Measurements from ENCODE around the gene TM4SF18. TPM values are rescaled to one million over a fixed set of nuclear protein-coding genes. Genes with fewer than 3 reads are reported as not detected.
"Not testable (repeated sequence)": the region's sequence is repeated elsewhere in the genome, so short reads cannot be mapped to it uniquely, and the experiment has no call there.

TM4SF18 gene, protein sequence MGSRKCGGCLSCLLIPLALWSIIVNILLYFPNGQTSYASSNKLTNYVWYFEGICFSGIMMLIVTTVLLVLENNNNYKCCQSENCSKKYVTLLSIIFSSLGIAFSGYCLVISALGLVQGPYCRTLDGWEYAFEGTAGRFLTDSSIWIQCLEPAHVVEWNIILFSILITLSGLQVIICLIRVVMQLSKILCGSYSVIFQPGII
- polyA plus RNA-seq (2013, experiment 1 of 2; ENCODE audit: insufficient read length): 0.54 TPM
- polyA plus RNA-seq (2013, experiment 2 of 2; ENCODE audit: insufficient read length): 0.14 TPM

DNA sequence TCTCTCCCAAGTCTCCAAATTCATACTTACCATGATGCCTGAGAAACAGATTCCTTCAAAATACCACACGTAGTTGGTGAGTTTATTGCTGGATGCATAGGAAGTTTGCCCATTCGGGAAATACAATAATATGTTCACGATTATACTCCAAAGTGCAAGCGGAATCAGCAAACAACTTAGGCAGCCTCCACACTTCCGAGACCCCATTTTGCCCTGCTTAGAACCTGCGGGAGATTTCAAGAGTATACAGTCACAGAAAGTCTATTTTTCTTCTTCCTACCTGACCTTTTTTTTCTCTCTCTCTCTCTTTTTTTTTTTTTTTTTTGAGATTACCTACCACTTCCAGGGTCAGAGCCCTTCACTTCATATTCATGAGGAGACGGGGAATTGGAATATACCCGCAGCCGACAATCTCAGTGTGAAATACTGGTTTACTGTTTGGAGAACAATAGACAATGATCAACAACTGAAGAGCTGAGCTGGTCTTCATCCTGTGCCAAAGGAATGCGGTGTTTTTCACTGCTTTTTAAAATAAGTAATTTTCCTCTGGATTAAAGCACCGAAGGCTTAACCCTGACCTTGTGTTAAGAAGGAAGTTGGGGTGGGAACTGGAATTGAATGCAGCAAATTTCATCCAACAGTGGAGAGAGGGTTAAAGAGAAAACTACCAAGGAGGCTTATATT is at the start of gene TM4SF18:
Gene TM4SF18 (minus strand): TSS at position 461 of the 684 bp plus-strand sequence. CDS start 254 bp downstream, at position 207.
- DNase-seq: peak; percentile 37

DNA sequence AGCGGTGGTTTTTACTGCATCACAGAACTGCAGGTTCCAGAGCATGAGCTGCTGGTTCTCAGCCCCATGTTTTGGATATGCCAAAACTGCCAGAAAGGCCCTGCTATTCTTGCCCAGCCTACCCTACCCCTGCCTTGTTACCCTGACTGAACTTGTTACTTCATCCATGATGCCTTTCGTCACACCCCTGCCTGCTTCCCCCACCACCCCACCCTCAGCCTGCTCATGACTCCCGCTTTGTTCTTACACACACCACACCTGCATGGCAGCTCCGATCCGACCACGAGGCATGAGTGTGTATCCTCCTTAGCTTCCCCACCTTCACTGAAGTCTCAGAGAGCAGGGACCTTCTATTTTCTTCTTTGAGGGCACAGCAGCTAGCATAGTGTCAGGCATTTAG is 49.1 kb upstream of the TM4SF18 start:
- DNase-seq: no peak

DNA sequence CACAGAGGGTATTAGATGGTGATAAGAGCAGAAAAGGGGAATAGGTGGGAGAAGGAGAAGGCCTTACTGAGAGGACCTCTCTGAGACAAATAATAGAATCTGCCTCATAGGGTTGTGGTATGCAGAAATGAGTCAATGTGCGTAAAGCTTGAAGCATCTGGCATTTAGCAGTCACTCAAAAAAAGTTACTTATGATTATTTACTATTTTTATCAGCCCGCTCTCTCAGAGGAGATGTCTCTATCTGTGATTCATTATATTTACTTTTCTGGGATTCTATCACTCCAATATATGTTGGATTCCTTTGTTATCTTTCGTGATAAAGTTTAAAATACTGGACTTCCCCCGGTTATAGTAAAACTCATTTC is 48.6 kb upstream of the TM4SF18 start:
- DNase-seq: peak; percentile 89

DNA sequence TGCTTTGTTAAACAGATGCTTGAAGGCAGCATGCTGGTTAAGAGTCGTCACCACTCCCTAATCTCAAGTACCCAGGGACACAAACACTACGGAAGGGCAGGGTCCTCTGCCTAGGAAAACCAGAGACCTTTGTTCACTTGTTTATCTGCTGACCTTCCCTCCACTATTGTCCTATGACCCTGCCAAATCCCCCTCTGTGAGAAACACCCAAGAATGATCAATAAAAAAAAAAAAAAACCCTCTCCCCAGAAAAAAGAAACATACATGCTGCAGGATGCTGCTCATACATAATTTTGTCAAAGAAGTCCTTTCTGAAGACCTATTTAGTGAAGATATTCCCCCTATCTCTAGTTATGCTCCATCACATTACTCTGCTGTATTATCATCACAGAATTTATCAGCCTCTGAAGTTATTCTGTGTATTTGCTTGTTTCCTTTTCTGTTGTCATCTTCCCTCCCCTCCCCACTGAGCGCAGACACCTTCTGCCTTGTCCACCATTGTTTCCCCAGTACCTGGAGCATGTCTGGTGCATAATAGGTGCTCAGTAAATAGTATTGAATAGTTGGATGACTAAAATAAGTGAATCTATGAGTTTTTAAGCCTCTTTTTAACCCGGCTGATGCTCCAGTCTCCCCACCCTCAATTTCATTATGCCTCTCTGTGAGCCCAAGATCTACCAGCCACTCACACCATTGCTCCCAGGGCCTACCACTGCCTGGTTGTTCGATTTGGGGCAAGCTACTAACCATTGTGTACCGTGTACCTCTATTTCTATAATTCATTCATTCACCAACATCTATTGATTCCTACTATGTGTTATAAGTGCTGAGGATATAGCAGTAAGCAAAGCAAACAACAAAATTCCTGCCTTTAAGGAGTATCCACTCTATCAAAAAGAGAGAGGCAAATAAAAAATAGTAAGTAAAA is 48.0 kb upstream of the TM4SF18 start:
- DNase-seq: no peak

DNA sequence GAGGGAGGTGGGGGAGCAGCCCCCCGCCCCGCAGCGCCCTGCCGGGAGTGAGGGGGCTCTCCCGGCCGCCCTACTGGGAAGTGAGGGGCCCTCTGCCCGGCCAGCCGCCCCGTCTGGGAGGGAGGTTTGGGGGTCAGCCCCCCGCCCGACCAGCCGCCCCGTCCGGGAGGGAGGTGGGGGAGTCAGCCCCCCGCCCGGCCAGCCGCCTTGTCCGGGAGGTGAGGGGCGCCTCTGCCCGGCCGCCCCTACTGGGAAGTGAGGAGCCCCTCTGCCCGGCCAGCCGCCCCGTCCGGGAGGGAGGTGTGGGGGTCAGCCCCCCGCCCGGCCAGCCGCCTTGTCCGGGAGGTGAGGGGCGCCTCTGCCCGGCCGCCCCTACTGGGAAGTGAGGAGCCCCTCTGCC is 46.8 kb upstream of the TM4SF18 start:
- DNase-seq: not testable (repeated sequence)

DNA sequence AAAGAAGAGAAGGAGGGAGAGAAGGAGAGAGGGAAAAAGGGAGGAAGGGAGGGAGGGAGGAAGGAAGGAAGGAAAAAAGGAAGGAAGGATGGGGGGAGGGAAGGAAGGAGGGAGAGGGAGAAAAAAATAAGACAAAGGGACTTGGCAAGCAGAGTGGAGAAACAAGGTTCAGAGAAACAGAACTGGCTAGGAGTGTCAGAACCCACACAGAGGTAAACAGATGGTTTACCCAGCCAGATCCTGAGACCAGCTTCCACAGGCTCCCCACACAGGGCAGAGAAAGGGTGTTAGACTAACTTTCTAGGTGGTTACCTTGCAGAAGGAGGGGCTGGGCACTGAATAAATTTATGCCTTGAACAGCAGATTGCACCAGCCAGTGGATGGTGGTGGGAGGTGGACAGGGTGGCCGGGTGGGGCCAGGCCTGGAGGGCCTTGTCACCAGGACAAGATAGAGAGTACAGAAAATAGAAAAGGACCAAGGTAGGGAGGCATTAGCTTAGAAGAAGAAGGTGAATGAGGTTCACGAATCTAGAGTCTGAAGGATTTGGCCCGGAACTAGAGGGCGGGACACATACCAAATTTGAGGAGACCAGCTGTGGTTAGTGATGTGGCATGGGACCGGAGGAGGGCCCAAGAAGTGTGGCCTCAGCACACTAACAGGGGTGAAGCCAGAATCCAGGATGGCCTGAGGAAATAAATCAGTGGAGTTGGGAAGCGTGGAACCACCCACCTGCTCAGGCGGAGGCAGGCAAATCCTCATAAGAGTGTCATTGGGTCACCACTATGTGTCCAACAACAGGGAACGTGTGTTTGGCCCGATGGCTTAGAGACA is 45.3 kb upstream of the TM4SF18 start:
- no peak for DNase-seq

DNA sequence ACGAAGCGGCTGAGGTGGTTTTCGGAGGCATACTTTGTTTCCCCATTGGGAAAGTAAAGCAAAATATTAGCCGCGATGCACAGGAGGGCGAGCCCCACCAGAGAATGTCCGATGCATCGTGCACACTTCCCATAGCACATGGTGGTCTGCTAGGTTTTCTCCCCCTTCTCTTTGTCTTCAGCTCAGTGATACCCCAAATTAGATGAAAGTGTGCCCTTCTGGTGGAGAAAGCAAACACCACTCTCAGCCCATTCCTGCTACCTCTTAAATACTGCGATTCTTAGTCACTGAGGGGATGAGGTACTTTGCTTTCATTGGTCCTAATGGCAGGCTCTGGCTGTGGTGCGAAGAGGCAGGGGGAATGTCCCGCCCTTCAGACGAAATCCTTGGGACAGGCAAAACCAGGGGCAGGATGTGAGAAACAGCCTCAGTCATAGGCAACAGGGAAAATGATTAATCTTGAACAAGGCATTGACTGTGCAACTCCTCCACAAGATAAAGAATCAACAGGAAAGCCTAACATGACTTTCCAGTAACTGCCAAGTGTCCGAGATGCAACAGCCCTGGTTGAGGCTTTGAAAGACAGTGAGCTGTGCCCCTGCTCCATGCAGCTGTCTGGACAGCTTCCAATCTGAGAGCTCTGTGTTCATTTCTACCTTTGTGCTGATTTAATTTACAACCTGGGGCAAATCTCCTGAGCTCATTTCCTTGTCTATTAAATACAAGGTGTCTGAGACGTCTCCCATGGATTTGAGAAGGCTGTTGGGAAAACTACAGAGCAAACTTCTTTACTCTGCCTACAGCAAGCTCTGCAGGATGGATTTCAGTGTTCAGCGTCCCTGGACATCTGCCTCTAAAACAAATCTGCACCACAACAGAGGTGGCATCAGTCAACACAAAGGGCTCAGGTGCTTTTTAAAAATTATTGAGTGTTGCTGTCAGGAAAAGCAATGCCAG is 44.2 kb upstream of the TM4SF18 start, which contains the start of gene TM4SF1:
Gene TM4SF1 (minus strand): TSS at position 242 of the 957 bp plus-strand sequence. CDS start 102 bp downstream, at position 140.
- peak; percentile 91 for DNase-seq

DNA sequence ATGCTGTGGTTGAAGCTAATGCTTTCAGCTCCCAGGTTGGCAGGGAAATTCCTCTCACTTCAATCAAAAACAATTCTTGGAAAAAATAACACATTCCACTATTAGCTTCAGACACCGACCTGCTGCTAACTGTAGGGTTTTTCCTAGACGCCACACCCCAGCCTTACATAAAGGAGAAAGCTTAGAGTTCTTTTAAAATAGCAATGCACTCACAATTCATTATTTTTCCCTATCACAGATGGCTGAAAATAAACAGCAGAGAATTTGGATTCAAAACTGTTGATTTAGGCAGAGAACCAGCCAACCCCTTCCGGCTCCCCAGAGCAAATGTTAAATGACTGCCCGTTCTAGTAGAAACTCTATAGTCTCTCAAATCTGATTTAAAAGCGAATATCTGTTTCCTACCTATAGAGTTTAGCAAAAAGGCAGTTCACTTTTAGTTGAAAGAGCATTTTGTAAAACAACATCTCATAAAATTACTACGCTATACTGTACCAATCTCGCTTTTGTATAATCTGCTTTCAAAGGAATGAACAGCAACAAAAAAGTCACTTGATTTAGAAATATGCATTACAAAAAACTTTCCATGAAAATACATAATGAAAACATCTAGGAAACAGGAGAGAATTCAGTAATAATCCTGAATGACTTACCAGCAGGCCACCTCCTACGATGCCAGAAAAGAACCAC is 43.4 kb upstream of the TM4SF18 start:
- DNase-seq: peak; percentile 43

DNA sequence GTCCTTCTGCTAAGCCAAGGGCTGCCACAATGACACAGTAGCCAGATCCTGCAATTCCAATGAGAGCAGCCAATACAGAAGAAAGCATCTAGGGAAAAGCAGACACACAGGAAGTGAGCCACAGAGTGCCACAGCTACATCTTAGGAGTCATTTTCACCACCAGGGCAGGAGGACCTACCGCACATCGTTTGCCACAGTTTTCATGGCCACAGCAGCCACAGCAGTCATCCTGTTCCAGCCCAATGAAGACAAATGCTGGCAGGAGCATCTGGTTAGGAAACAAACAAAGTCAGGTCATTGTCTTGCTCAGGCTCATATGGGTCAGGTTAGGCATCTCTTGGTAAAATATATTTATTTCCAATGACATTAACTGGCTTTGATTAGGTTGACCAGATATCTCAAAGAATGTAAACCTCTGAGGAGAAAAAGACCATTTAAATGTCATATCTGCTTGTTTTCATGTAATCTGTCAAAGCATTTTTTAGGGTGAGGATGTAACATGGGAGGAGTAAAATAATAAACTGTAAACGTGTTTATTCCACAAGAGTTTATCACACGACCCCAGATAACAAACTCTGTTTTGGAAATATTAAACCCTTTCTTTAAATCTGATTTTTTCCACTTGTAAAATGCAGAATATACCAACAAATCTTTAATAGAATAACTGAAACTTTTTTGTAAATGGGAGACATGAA is 42.2 kb upstream of the TM4SF18 start:
- DNase-seq: no peak

DNA sequence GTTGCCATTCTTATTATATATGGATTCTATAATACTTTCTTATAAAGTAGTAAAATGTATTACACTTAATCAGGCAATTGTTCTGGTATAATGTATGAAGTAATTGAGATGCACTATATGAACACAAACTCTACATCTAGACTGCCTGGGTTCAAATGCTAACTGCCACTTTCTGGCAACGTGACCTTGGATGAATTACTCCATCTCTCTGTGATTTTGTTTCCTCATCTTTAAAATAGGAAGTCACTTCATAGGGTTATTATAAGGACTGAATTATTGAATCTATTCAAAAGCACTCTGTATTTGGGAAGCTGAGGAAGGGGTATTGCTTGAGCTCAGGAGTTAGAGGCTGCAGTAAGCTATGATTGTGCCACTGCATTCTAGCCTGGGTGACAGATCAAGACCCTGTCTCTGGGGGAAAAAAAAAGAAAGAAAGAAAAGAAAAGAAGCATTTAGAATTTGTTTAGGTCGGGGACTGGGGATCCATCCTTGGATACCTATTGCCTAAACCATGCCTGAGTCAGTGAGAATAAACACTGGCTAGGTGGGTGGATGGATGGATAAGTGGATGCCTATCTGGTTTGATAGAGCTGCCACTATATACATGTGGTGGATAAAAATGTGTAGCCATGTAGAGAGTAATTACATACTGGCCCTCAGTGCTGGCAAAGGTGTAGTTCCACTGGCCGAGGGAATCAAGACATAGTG is 41.5 kb upstream of the TM4SF18 start:
- no peak for DNase-seq

DNA sequence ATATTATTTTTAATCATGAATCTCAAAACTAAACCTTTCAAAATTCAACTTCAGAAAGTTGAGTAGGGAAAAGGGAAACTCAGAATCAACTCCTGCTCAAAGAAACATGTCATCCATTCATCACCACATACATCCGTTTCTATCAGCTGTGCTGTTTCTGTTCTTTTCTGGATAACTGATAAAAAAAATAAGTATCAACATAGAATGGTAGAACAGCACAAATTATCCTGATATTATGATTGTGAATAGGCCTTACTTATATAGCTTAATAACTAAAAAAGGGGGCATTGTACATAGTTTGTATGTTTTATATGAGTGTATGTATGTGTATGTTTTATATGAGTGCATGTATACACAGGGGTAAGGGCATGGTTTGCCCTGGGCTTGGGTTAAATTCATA is 41.0 kb upstream of the TM4SF18 start:
- no peak for DNase-seq

DNA sequence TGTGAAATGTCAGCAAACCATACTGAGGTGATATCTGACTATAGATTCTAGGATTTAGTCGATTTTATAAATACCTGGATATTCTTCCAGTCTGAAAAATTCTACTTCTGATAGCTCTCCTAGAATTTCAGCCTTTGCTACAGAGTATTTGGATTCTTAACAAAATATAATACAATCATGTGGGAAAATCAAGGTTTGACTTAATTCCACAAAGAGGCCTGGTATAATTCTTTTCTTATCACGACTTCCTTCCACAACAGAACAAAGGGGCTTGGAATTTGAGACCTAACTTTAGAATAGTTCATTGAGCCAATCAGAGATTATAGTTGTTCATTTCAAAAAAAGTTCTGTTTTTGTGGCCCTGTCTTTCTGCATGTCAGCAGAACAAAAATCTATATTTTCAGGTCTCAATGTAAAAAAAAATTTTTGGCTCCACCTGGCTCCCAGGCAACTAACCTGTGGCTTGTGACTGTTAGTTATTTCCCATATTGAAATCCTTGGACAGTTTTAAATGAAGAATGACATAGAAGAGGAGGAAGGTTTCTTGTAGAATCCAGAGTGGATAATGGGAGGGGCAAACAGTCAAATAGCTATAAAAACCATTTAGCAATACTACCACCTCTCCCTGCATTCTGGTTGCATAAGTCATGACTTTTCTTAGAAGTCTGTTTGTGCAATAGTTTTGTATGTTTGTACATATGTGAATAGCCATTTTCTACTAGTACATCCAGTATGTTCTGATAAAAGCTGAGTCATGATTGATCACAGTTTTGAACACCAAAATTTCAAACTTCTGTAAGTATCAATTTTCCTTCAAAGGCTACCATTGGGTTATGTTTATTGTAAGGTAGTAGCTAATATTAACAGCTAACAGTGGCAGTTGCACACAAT is 40.0 kb upstream of the TM4SF18 start:
- DNase-seq: peak; percentile 54

DNA sequence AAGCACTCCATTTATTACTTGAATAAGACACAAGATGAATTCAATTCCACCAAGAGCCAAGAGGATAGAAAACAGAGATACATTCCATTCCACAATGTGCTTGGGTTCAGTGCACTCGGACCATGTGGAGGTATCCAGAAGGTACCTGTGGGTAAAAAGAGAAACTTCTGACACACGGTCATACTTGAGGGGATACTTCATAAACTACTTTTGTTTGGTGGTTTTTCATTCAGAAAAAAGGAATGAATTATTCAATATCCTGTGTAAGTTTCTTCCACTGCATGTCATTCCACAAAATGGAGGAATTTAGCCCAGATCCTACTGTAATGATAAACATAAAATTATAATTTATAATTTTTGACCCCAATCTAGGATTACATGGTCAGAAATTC is 38.3 kb upstream of the TM4SF18 start:
- DNase-seq: no peak

DNA sequence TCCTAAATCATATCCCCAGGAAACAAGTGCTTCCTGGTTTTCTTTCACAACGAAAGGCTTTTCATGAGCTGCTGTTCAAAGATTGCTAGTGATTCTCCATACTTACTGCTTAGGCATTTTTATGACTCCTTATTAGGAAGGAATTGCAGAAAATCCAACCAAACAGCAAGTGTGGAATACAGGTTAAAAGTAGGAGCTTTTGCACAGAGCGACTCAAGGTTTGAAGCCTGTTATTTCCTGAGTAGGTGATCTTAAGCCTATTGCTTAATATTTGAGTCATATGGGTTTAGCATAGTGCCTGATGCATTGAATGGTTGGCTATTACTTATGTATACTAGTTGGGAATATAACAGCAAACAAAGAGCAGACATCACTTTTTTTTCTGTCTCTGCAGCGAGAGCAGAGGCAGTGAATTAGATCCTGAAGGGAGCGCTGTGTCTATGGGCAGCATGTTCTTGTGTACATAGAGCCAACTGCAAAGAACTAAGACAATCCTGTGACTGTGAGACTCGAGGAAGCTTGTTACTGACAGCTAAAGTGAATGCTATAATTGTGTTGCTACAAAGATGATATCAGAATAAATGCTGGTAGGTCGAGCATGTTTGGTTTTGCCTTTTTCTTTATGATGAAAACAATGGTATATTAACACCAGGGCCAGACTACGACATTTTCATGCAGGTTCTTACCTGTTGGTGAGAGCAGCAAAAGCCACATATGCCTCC is 37.7 kb upstream of the TM4SF18 start:
- peak; percentile 55 for DNase-seq

DNA sequence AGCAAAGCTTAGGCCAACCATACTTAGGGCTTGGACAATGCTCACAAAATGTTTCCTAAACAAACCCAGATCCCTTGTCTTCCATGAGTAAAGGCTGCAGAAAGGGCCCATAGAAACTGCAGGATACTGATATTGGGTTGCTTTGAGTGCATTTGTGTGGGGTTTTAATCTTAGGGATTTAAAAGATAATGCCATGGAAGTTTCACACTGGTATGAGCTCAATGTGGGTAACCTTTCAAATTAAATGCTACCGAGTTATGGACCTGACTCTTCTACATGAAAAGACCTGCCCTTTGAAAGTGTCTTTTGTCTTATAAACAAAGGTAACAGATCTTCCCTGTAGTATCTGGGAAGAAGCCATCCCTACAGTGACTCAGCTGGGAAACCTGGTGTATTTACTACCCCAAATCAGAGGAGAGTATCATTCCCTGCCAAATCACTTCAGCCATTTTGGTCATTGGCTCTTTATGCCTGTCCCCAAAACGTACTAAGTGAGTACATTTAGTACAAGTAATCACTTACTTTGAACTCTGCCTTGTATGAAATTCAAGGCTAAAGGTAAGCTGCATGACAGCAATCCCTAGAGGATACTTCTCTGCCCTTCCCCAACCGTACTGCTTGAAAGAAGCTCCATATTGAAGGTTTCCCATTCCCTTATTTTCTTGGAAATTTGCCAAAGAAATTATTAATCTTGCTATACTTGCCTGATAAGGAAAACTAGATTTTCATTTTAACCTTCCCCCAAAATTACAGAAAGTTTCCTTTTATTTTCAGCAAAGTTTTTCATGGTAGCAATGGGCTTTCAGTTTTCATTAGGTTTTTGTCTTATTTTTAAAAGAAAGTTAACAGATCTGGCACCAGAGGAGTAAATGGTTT is 36.8 kb upstream of the TM4SF18 start:
- DNase-seq: no peak

Data from fibroblast of skin of back (primary cell).